SK-N-SH (cell line): ENCODE results near the gene VPS16. TPM values are rescaled to one million over a fixed set of nuclear protein-coding genes. Genes with fewer than 3 reads are reported as not detected.

Source experiments
- CTCF ChIA-PET: fragments of 300-600, 350-600 bp; formaldehyde crosslinking; extraction: SDS; loops from one replicate; lab custom pipeline; 2021; lab: Yijun Ruan, JAX
- POLR2A ChIA-PET: fragments of 350-600 bp; sonication (Branson Sonifier 250); formaldehyde crosslinking; extraction: SDS; loops from one replicate; lab custom pipeline; 2020; ENCODE audit warnings: antibody characterized with exemption, inconsistent platforms; lab: Yijun Ruan, JAX
- DNase-seq: peaks from one replicate; pipeline ENCODE4 v3.0.0; 2012
- H2AFZ ChIP-seq: fragments of 200-600 bp; sonication (generic); 2 replicates; pipeline ENCODE4 v1.8.1; 2016; ENCODE audit warnings: antibody characterized with exemption, mild to moderate bottlenecking, low read depth
- H3F3A ChIP-seq: fragments of 200-600 bp; sonication (generic); replicated peaks from 2 replicates; pipeline ENCODE3; 2016; ENCODE audit warnings: antibody characterized with exemption, mild to moderate bottlenecking; ENCODE audit not compliant: insufficient read depth
- H3K27ac ChIP-seq, 2 experiments: fragments of 200-500 bp in 1 of 2; fragments of 200-600 bp in 1 of 2; sonication (Bioruptor generic) in 1 of 2; sonication (generic), shearing (Covaris generic) in 1 of 2; 2 replicates each; pipeline versions ENCODE4 v1.5.1 to v1.6.1; 2014 to 2016; ENCODE audit warnings: low read depth in 2 of 2, inconsistent platforms in 1 of 2, low read length in 1 of 2, mild to moderate bottlenecking in 1 of 2, mixed read lengths in 1 of 2
- H3K27me3 ChIP-seq: fragments of 200-600 bp; sonication (generic), shearing (Covaris generic); 2 replicates; pipeline ENCODE4 v1.6.1; 2016; ENCODE audit warnings: mixed run types; ENCODE audit not compliant: insufficient read depth
- H3K36me3 ChIP-seq, 2 experiments: fragments of 200-500 bp in 1 of 2; fragments of 200-600 bp in 1 of 2; sonication (Bioruptor generic) in 1 of 2; sonication (generic) in 1 of 2; replicated peaks in 1 of 2; 2 replicates each; pipeline versions ENCODE3 to v1.5.1; 2014 to 2016; ENCODE audit warnings: low read length in 1 of 2, mild to moderate bottlenecking in 1 of 2; ENCODE audit not compliant: insufficient read depth in 2 of 2, control insufficient read depth in 1 of 2
- H3K4me1 ChIP-seq, 2 experiments: fragments of 200-500 bp in 1 of 2; fragments of 200-600 bp in 1 of 2; sonication (Bioruptor generic) in 1 of 2; sonication (generic), shearing (Covaris generic) in 1 of 2; 2 replicates each; pipeline versions ENCODE4 v1.5.1 to v1.6.1; 2014 to 2016; ENCODE audit warnings: low read depth in 1 of 2, low read length in 1 of 2, mixed run types in 1 of 2; ENCODE audit not compliant: insufficient read depth in 2 of 2, control insufficient read depth in 1 of 2
- H3K4me2 ChIP-seq: fragments of 200-600 bp; sonication (generic), shearing (Covaris generic); 2 replicates; pipeline ENCODE4 v1.6.1; 2017; ENCODE audit warnings: mixed run types
- H3K4me3 ChIP-seq, 2 experiments: fragments of 200-500 bp in 1 of 2; fragments of 200-600 bp in 1 of 2; sonication (Bioruptor generic) in 1 of 2; sonication (generic), shearing (Covaris generic) in 1 of 2; 2 replicates each; pipeline versions ENCODE4 v1.5.1 to v1.8.1; 2014 to 2016; ENCODE audit warnings: low read depth in 2 of 2, inconsistent platforms in 1 of 2, low read length in 1 of 2, mild to moderate bottlenecking in 1 of 2, mixed read lengths in 1 of 2, moderate library complexity in 1 of 2
- H3K79me2 ChIP-seq: fragments of 200-600 bp; sonication (generic); 2 replicates; pipeline ENCODE4 v1.8.1; 2017; ENCODE audit warnings: mild to moderate bottlenecking; ENCODE audit not compliant: insufficient read depth
- H3K9ac ChIP-seq: fragments of 200-600 bp; sonication (generic); 2 replicates; pipeline ENCODE4 v1.6.1; 2017; ENCODE audit warnings: mixed run types
- H3K9me2 ChIP-seq: fragments of 200-600 bp; sonication (generic); 2 replicates; pipeline ENCODE4 v1.6.1; 2017; ENCODE audit warnings: mixed run types
- H3K9me3 ChIP-seq: fragments of 200-600 bp; sonication (generic); 2 replicates; pipeline ENCODE4 v1.6.1; 2017; ENCODE audit warnings: mixed run types, mild to moderate bottlenecking, moderate library complexity
- H4K20me1 ChIP-seq: fragments of 200-600 bp; sonication (generic); 2 replicates; pipeline ENCODE4 v1.6.1; 2017; ENCODE audit warnings: mild to moderate bottlenecking, mixed run types; ENCODE audit not compliant: insufficient read depth
- EZH2phosphoT487 ChIP-seq: fragments of 200-600 bp; sonication (generic); IDR thresholded peaks from 2 replicates; pipeline ENCODE4 v1.6.1; 2017; ENCODE audit warnings: low read depth, mixed run types, mild to moderate bottlenecking, antibody characterized with exemption, moderate library complexity, borderline replicate concordance
- FOSL2 ChIP-seq: IDR thresholded peaks from 2 replicates; pipeline ENCODE4 v1.4.0; 2012; ENCODE audit warnings: low read depth, mild to moderate bottlenecking, moderate library complexity, borderline replicate concordance
- JUND ChIP-seq: IDR thresholded peaks from 2 replicates; pipeline ENCODE4 v1.4.0; 2012
- NRF1 ChIP-seq: IDR thresholded peaks from 2 replicates; pipeline ENCODE4 v1.6.1; 2012; ENCODE audit warnings: low read depth, mild to moderate bottlenecking, low read length
- POLR2AphosphoS5 ChIP-seq: IDR thresholded peaks from 2 replicates; pipeline ENCODE4 v1.6.1; 2012; ENCODE audit warnings: low read depth, low read length
- RFX5 ChIP-seq: IDR thresholded peaks from 2 replicates; pipeline ENCODE4 v1.6.1; 2012; ENCODE audit warnings: mild to moderate bottlenecking, improper control_type of control experiment, low read length
- SIN3A ChIP-seq: IDR thresholded peaks from 2 replicates; pipeline ENCODE4 v1.6.1; 2012; ENCODE audit warnings: low read depth, mild to moderate bottlenecking, low read length, moderate library complexity, borderline replicate concordance
- SMC3 ChIP-seq: IDR thresholded peaks from 2 replicates; pipeline ENCODE4 v1.6.1; 2012; ENCODE audit warnings: low read depth, low read length, improper control_type of control experiment
- TAF1 ChIP-seq: IDR thresholded peaks from 2 replicates; pipeline ENCODE4 v1.6.1; 2012; ENCODE audit warnings: low read depth, mild to moderate bottlenecking, low read length, moderate library complexity, borderline replicate concordance
- YY1 ChIP-seq: IDR thresholded peaks from 2 replicates; pipeline ENCODE4 v1.4.0; 2012; ENCODE audit warnings: low read depth, mild to moderate bottlenecking
- WGBS: methylation state at CpG from one replicate; pipeline ENCODE4 v1.1.6; 2017; ENCODE audit warnings: low lambda C conversion rate; 5-methylcytosine and 5-hydroxymethylcytosine counted together
- polyA plus RNA-seq, 3 experiments: library from polyadenylated mRNA; depleted of rRNA; stranded (reverse); fragments of >200 nt; gene quantifications; 2 replicates each; pipeline ENCODE4 v1.2.3, GENCODE V29; 2012
- TF ChIP-seq, protein P1 (sequence below): fragments of 150-350 bp; IDR thresholded peaks from 2 replicates; pipeline ENCODE4 v1.6.1; 2017; ENCODE audit warnings: antibody characterized with exemption, low read length, low read depth, borderline replicate concordance

The VPS16 gene
- polyA plus RNA-seq, 1 of the 3 experiments (the other 2 are of a cell fraction) = 62.0 TPM

DNA sequence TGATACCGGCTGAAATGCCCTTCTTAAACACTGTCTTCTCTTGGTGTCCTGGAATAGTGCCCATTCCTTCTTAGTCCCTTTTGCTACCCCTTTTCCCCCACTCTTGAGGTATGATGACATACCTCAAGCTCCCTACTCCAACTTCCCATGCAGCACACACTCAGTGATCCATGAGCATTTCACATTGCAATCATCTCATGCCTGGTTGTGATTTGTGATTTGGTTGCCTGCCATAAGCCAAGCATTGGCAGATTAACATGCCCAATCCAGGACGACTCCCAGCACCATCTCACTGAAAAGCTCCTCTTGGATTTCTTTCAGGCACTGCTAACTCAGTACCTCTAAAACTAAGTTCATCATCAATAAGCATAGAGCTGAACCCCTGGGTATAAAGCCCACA is 18.0 kb downstream of the VPS16 start:
- Histone ChIP-seq H2AFZ (no peak overlapping the region), H3K79me2 (peaks cover 14% of the 10 kb centered on the region; the same call in 1 of the 2 replicates), H3K9me2 (no peaks in the 10 kb centered on the region), H3K36me3 (peaks cover 0 to 25% of the 10 kb centered on the region in 2 experiments), H4K20me1 (no peaks in the 10 kb centered on the region), H3K9me3 (no peaks in the 10 kb centered on the region), H3K27me3 (no peaks in the 10 kb centered on the region), H3K4me1 (no peaks in the 10 kb centered on the region), H3F3A (no peaks in the 10 kb centered on the region), H3K27ac (no peak overlapping the region), H3K4me3 (no peak overlapping the region), H3K4me2 (no peak overlapping the region), H3K9ac (no peak overlapping the region)
- DNase-seq = no peak
- CTCF ChIA-PET = interaction anchor here (2.1 kb wide), 1 partner anchor 9 kb away, joined by 8 read pairs; no protein-coding TSS in a partner anchor
- TF ChIP-seq RFX5 (no peak), NRF1 (no peak), EZH2phosphoT487 (no peak), POLR2AphosphoS5 (no peak)
- WGBS = 100% methylated on average over 2 of the region's 2 CpGs
- POLR2A ChIA-PET = no interaction called here

DNA sequence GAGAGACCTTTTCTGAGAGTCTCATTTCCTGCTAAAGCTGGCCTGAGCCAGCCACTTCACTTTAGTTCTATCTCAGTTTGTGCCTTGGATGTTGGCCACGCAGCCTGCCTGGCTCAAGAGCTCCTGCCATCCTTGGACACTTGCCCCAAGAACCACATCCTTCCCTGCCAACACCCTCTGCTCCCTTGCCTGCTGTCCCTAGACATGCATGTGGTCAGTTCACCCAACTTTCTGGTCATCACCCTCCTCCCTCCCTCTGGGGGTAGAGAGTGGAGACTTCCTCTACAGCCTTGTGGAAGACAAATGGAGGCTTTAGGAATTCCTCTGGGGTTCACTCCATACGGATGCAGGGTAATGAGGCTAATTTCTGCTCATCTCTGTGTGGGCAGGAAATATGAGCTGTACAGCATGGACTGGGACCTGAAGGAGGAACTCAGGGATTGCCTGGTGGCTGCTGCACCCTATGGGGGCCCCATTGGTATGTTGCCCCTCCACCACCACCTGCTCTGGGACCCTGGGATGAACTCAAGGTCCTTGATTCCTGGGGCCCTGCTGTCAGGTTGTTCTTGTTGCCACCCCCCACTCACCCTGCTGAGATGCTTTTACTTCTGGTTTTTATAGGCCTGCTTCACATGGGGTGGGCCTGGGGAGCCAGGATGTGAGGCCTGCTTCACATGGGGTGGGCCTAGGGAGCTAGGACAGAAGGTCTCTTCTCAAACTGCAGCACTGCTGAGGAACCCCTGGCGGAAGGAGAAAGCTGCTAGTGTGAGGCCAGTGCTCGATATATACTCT is 19.0 kb downstream of the VPS16 start:
- 90% methylated on average over 4 of the region's 4 CpGs for WGBS
- Histone ChIP-seq H3K9ac (no peak overlapping the region), H2AFZ (no peak overlapping the region), H4K20me1 (no peaks in the 10 kb centered on the region), H3K4me1 (no peaks in the 10 kb centered on the region), H3K27ac (no peak overlapping the region), H3K4me3 (no peak overlapping the region), H3K27me3 (no peaks in the 10 kb centered on the region), H3K36me3 (peaks cover 0 to 33% of the 10 kb centered on the region in 2 experiments), H3K9me2 (no peaks in the 10 kb centered on the region), H3K4me2 (no peak overlapping the region), H3K79me2 (peaks cover 14% of the 10 kb centered on the region; the same call in 1 of the 2 replicates)
- ChIA-PET POLR2A (no interaction called here), CTCF (interaction anchor here (1.1 to 2.1 kb wide), 2 partner anchors 7 to 10 kb away, joined by 4 to 8 read pairs; no protein-coding TSS in a partner anchor)
- no peak for DNase-seq
- TF ChIP-seq TAF1 (no peak), YY1 (no peak), SIN3A (no peak), JUND (no peak), SMC3 (no peak), FOSL2 (no peak)
- TF ChIP-seq, protein P1, sequence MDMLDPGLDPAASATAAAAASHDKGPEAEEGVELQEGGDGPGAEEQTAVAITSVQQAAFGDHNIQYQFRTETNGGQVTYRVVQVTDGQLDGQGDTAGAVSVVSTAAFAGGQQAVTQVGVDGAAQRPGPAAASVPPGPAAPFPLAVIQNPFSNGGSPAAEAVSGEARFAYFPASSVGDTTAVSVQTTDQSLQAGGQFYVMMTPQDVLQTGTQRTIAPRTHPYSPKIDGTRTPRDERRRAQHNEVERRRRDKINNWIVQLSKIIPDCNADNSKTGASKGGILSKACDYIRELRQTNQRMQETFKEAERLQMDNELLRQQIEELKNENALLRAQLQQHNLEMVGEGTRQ = no peak
- TF ChIP-seq, all 33 proteins: peak for 0
- Histone ChIP-seq H3K9me3 (no peaks in the 10 kb centered on the region), H3F3A (no peaks in the 10 kb centered on the region)
